MM.1S (cell line): ENCODE measurements around the gene ATP6V1F.

Source experiments
- DNase-seq: peaks from one replicate; pipeline ENCODE4 v3.0.0-alpha.2; 2015
- H2AFZ ChIP-seq: fragments of 300-600 bp; sonication (generic); 2 replicates; pipeline ENCODE4 v1.6.0; 2016; ENCODE audit warnings: antibody characterized with exemption, low read length
- H3F3A ChIP-seq: fragments of 300-600 bp; sonication (generic); 2 replicates; pipeline ENCODE4 v1.6.1; 2016; ENCODE audit warnings: mild to moderate bottlenecking, antibody characterized with exemption, low read length, moderate library complexity, mixed read lengths; ENCODE audit not compliant: insufficient read depth
- H3K27ac ChIP-seq: fragments of 300-600 bp; sonication (generic); 2 replicates; pipeline ENCODE4 v1.5.1; 2016; ENCODE audit warnings: mild to moderate bottlenecking, low read length
- H3K27me3 ChIP-seq: fragments of 300-600 bp; sonication (generic); replicated peaks from 2 replicates; pipeline ENCODE4 v1.6.0; 2016; ENCODE audit warnings: low read length; ENCODE audit not compliant: insufficient read depth
- H3K36me3 ChIP-seq: fragments of 300-600 bp; sonication (generic); replicated peaks from 2 replicates; pipeline ENCODE4 v1.6.1; 2016; ENCODE audit warnings: mild to moderate bottlenecking, low read length, mixed read lengths; ENCODE audit not compliant: insufficient read depth
- H3K4me1 ChIP-seq: fragments of 300-600 bp; sonication (generic); 2 replicates; pipeline ENCODE4 v1.6.1; 2016; ENCODE audit warnings: low read length, mixed read lengths
- H3K4me2 ChIP-seq: fragments of 300-600 bp; sonication (generic); 2 replicates; pipeline ENCODE4 v1.6.0; 2016; ENCODE audit warnings: low read depth, low read length
- H3K4me3 ChIP-seq: fragments of 300-600 bp; sonication (generic); 2 replicates; pipeline ENCODE4 v1.5.1; 2016; ENCODE audit warnings: low read length, mixed read lengths
- H3K79me2 ChIP-seq: fragments of 300-600 bp; sonication (generic); 2 replicates; pipeline ENCODE4 v1.6.1; 2016; ENCODE audit warnings: mixed run types, low read length, mixed read lengths
- H3K9ac ChIP-seq: fragments of 300-600 bp; sonication (generic); 2 replicates; pipeline ENCODE4 v1.6.1; 2016; ENCODE audit warnings: low read length, mixed read lengths
- H3K9me2 ChIP-seq: fragments of 300-600 bp; sonication (generic); replicated peaks from 2 replicates; pipeline ENCODE4 v1.6.1; 2016; ENCODE audit warnings: mild to moderate bottlenecking, low read length, mixed read lengths; ENCODE audit not compliant: insufficient read depth
- H3K9me3 ChIP-seq: fragments of 300-600 bp; sonication (generic); replicated peaks from 2 replicates; pipeline ENCODE4 v1.6.1; 2016; ENCODE audit warnings: mild to moderate bottlenecking, low read length, mixed read lengths; ENCODE audit not compliant: insufficient read depth
- H4K20me1 ChIP-seq: fragments of 300-600 bp; sonication (generic); 2 replicates; pipeline ENCODE4 v1.6.1; 2016; ENCODE audit warnings: mild to moderate bottlenecking, low read length, moderate library complexity, mixed read lengths; ENCODE audit not compliant: insufficient read depth
- CTCF ChIP-seq: fragments of 300-600 bp; sonication (generic); IDR thresholded peaks from 2 replicates; pipeline ENCODE4 v1.5.1; 2016; ENCODE audit warnings: antibody characterized with exemption, low read length, mixed read lengths
- EZH2 ChIP-seq: fragments of 300-600 bp; sonication (generic); optimal IDR thresholded peaks from 2 replicates; pipeline ENCODE3; 2017; ENCODE audit warnings: low read depth, mild to moderate bottlenecking, antibody characterized with exemption, low read length, mixed read lengths
- EZH2phosphoT487 ChIP-seq: fragments of 300-600 bp; sonication (generic); IDR thresholded peaks from 2 replicates; pipeline ENCODE4 v1.6.1; 2018; ENCODE audit warnings: antibody characterized with exemption, low read length

Gene ATP6V1F

GRCh38 chr7:128900237-128900636 is 37.6 kb downstream of the ATP6V1F start:
- no peaks in the 10 kb centered on the region for H3K9me3 ChIP-seq
- H3K9ac ChIP-seq, result no peak overlapping the region
- 0 out of 2 replicates have a peak, but pooled peaks cover 5% of the 10 kb centered on the region for H3K4me1 ChIP-seq
- H3K79me2 ChIP-seq, result no peaks in the 10 kb centered on the region
- no peak for DNase-seq
- no peaks in the 10 kb centered on the region for H3K27me3 ChIP-seq
- TF ChIP-seq EZH2 (no peak), EZH2phosphoT487 (no peak), CTCF (no peak)
- H2AFZ ChIP-seq, result no peak overlapping the region
- no peak overlapping the region for H3K4me3 ChIP-seq
- no peak overlapping the region for H3K4me2 ChIP-seq
- no peaks in the 10 kb centered on the region for H3K9me2 ChIP-seq
- no peaks in the 10 kb centered on the region for H3K36me3 ChIP-seq
- H4K20me1 ChIP-seq, result no peaks in the 10 kb centered on the region
- no peaks in the 10 kb centered on the region for H3F3A ChIP-seq
- no peak overlapping the region for H3K27ac ChIP-seq

GRCh38 chr7:128902761-128903585 is 40.3 kb downstream of the ATP6V1F start:
- Histone ChIP-seq H3K36me3 (no peaks in the 10 kb centered on the region), H3K79me2 (no peaks in the 10 kb centered on the region), H3K27me3 (no peaks in the 10 kb centered on the region), H3K27ac (no peak overlapping the region), H3K9me3 (no peaks in the 10 kb centered on the region), H3K9me2 (no peaks in the 10 kb centered on the region), H3K9ac (no peak overlapping the region), H4K20me1 (no peaks in the 10 kb centered on the region), H3K4me1 (0 out of 2 replicates have a peak, but pooled peaks cover 5% of the 10 kb centered on the region), H3K4me2 (no peak overlapping the region), H3F3A (no peaks in the 10 kb centered on the region), H3K4me3 (no peak overlapping the region), H2AFZ (no peak overlapping the region)
- TF ChIP-seq EZH2 (no peak), CTCF (no peak), EZH2phosphoT487 (no peak)
- DNase-seq, result no peak

- H2AFZ ChIP-seq, result peak overlapping the region; percentile 89
- H3K9ac ChIP-seq, result no peak overlapping the region; the same call in 1 of the 2 replicates
- H3K9me3 ChIP-seq, result no peaks in the 10 kb centered on the region
- no peaks in the 10 kb centered on the region for H3K9me2 ChIP-seq
- no peak overlapping the region for H3K4me3 ChIP-seq
- H3K4me1 ChIP-seq, result 0 out of 2 replicates have a peak, but pooled peaks cover 5% of the 10 kb centered on the region
- no peaks in the 10 kb centered on the region for H3K36me3 ChIP-seq
- no peak for TF ChIP-seq EZH2
- no peak for TF ChIP-seq CTCF
- no peak for TF ChIP-seq EZH2phosphoT487
- no peaks in the 10 kb centered on the region for H3K79me2 ChIP-seq
- H4K20me1 ChIP-seq, result no peaks in the 10 kb centered on the region
- no peaks in the 10 kb centered on the region for H3K27me3 ChIP-seq
- no peak overlapping the region for H3K27ac ChIP-seq
- H3F3A ChIP-seq, result no peaks in the 10 kb centered on the region
- H3K4me2 ChIP-seq, result peak overlapping the region; percentile 64; the same call in 1 of the 2 replicates
- DNase-seq, result no peak
Measured at GRCh38 chr7:128903621-128904361, 41.1 kb downstream of the ATP6V1F start.
